IMR-90 (cell line): ENCODE measurements around the gene RBMS3. TPM values are rescaled to one million over a fixed set of nuclear protein-coding genes. Genes with fewer than 3 reads are reported as not detected.

Experiments
- ATAC-seq: fragments of 200-7000 bp; cut with Tn5 transposase; 2 replicates; pipeline ENCODE4 v1.9.1; 2020; ENCODE audit warnings: low read depth, mild to moderate bottlenecking, moderate library complexity
- BruUV-seq: library from RNA; stranded (reverse); fragments of 400-500 nt; replicated peaks from 2 replicates; lab custom pipeline; 2021; lab: Mats Ljungman, UMichigan
- CTCF ChIA-PET: fragments of 300-600 bp; formaldehyde crosslinking; extraction: SDS; loops from one replicate; lab custom pipeline; 2021; ENCODE audit warnings: antibody characterized with exemption; lab: Yijun Ruan, JAX
- POLR2A ChIA-PET: fragments of 300-600 bp; sonication (Branson Sonifier 250); formaldehyde crosslinking; loops from one replicate; lab custom pipeline; 2022; ENCODE audit warnings: antibody characterized with exemption; ENCODE audit not compliant: unreplicated experiment; lab: Charles Lee
- DNase-seq: peaks from one replicate; pipeline ENCODE4 v3.0.0; 2013
- H2AFZ ChIP-seq: replicated peaks from 2 replicates; pipeline ENCODE3; 2013; ENCODE audit warnings: low read length, mild to moderate bottlenecking; ENCODE audit not compliant: poor library complexity
- H2AK5ac ChIP-seq: 2 replicates; pipeline ENCODE4 v1.6.1; 2013; ENCODE audit warnings: low read depth, low read length, inconsistent platforms
- H2AK9ac ChIP-seq: replicated peaks from 2 replicates; pipeline ENCODE3; 2013; ENCODE audit warnings: mild to moderate bottlenecking, low read depth, low read length, moderate library complexity; ENCODE audit not compliant: poor library complexity
- H2BK120ac ChIP-seq: 2 replicates; pipeline ENCODE4 v1.6.1; 2013; ENCODE audit warnings: low read depth, low read length, inconsistent platforms
- H2BK15ac ChIP-seq: 3 replicates; pipeline ENCODE4 v1.6.1; 2013; ENCODE audit warnings: low read depth, low read length, inconsistent platforms
- H2BK20ac ChIP-seq: 2 replicates; pipeline ENCODE4 v1.6.1; 2013; ENCODE audit warnings: low read depth, mild to moderate bottlenecking, inconsistent platforms, low read length, moderate library complexity
- H2BK5ac ChIP-seq: 2 replicates; pipeline ENCODE4 v1.6.1; 2013; ENCODE audit warnings: mild to moderate bottlenecking, low read depth, low read length, inconsistent platforms; ENCODE audit not compliant: poor library complexity, severe bottlenecking
- H3K14ac ChIP-seq: replicated peaks from 2 replicates; pipeline ENCODE4 v1.6.1; 2013; ENCODE audit warnings: low read depth, low read length, inconsistent platforms
- H3K18ac ChIP-seq: 2 replicates; pipeline ENCODE4 v1.6.1; 2013; ENCODE audit warnings: low read depth, low read length, control low read depth
- H3K23ac ChIP-seq: 2 replicates; pipeline ENCODE4 v1.6.1; 2013; ENCODE audit warnings: low read depth, low read length, inconsistent platforms
- H3K27ac ChIP-seq: 2 replicates; pipeline ENCODE4 v1.5.1; 2013; ENCODE audit warnings: mild to moderate bottlenecking, control low read depth, low read length; ENCODE audit not compliant: insufficient read depth
- H3K27me3 ChIP-seq: 2 replicates; pipeline ENCODE4 v1.6.1; 2013; ENCODE audit warnings: low read length; ENCODE audit not compliant: control insufficient read depth, insufficient read depth
- H3K36me3 ChIP-seq: 2 replicates; pipeline ENCODE4 v1.6.1; 2013; ENCODE audit warnings: low read length, mixed read lengths; ENCODE audit not compliant: control insufficient read depth, insufficient read depth
- H3K4ac ChIP-seq: 2 replicates; pipeline ENCODE4 v1.6.1; 2013; ENCODE audit warnings: low read depth, low read length, inconsistent platforms
- H3K4me1 ChIP-seq: 2 replicates; pipeline ENCODE4 v1.6.1; 2013; ENCODE audit warnings: low read length, mixed read lengths; ENCODE audit not compliant: control insufficient read depth, insufficient read depth
- H3K4me2 ChIP-seq: 2 replicates; pipeline ENCODE4 v1.6.1; 2013; ENCODE audit warnings: low read depth, mild to moderate bottlenecking, control low read depth, low read length, moderate library complexity
- H3K4me3 ChIP-seq: 2 replicates; pipeline ENCODE4 v1.5.1; 2013; ENCODE audit warnings: low read depth, mild to moderate bottlenecking, control low read depth, low read length, moderate library complexity; ENCODE audit not compliant: insufficient read depth
- H3K56ac ChIP-seq: 2 replicates; pipeline ENCODE4 v1.6.1; 2013; ENCODE audit warnings: low read length, inconsistent platforms; ENCODE audit not compliant: insufficient read depth; ENCODE audit errors: extremely low read depth
- H3K79me1 ChIP-seq, 2 experiments: 2 replicates each; pipeline ENCODE4 v1.6.1; 2013; ENCODE audit warnings: low read length in 2 of 2, inconsistent platforms in 1 of 2, low read depth in 1 of 2
- H3K9ac ChIP-seq: 2 replicates; pipeline ENCODE4 v1.6.1; 2013; ENCODE audit warnings: low read depth, low read length, control low read depth
- H3K9me1 ChIP-seq: 2 replicates; pipeline ENCODE4 v1.6.1; 2013; ENCODE audit warnings: low read length, inconsistent platforms; ENCODE audit not compliant: insufficient read depth
- H3K9me3 ChIP-seq: 2 replicates; pipeline ENCODE4 v1.6.1; 2013; ENCODE audit warnings: low read length; ENCODE audit not compliant: control insufficient read depth, insufficient read depth
- H4K20me1 ChIP-seq: 2 replicates; pipeline ENCODE4 v1.6.1; 2013; ENCODE audit warnings: low read length, inconsistent platforms; ENCODE audit not compliant: insufficient read depth
- H4K5ac ChIP-seq: 2 replicates; pipeline ENCODE4 v1.6.1; 2013; ENCODE audit warnings: mild to moderate bottlenecking, low read depth, low read length, control low read depth
- H4K8ac ChIP-seq, 2 experiments: 2 replicates each; pipeline ENCODE4 v1.6.1; 2013; ENCODE audit warnings: low read depth in 2 of 2, low read length in 2 of 2, control low read depth in 1 of 2, inconsistent platforms in 1 of 2
- H4K91ac ChIP-seq: 2 replicates; pipeline ENCODE4 v1.6.1; 2013; ENCODE audit warnings: low read depth, low read length, inconsistent platforms; ENCODE audit not compliant: insufficient read depth
- BHLHE40 ChIP-seq: fragments of 150-350 bp; IDR thresholded peaks from 2 replicates; pipeline ENCODE4 v1.6.1; 2016; ENCODE audit warnings: mild to moderate bottlenecking, low read depth, low read length
- CEBPB ChIP-seq: IDR thresholded peaks from 2 replicates; pipeline ENCODE4 v1.6.1; 2012; ENCODE audit warnings: low read depth, low read length, improper control_type of control experiment
- CHD1 ChIP-seq: IDR thresholded peaks from 2 replicates; pipeline ENCODE4 v1.6.1; 2012; ENCODE audit warnings: low read depth, low read length, improper control_type of control experiment
- FOS ChIP-seq: fragments of 150-350 bp; IDR thresholded peaks from 2 replicates; pipeline ENCODE4 v1.6.1; 2016; ENCODE audit warnings: low read depth, low read length
- MAFK ChIP-seq: IDR thresholded peaks from 2 replicates; pipeline ENCODE4 v1.6.1; 2012; ENCODE audit warnings: low read depth, low read length, improper control_type of control experiment
- MAZ ChIP-seq: IDR thresholded peaks from 2 replicates; pipeline ENCODE4 v1.6.1; 2012; ENCODE audit warnings: low read depth, mild to moderate bottlenecking, low read length, improper control_type of control experiment, moderate library complexity, borderline replicate concordance
- NFE2L2 ChIP-seq: fragments of 150-350 bp; IDR thresholded peaks from 2 replicates; pipeline ENCODE4 v1.6.1; 2016; ENCODE audit warnings: low read depth, mild to moderate bottlenecking, low read length
- POLR2A ChIP-seq: IDR thresholded peaks from 2 replicates; pipeline ENCODE4 v1.6.1; 2012; ENCODE audit warnings: mild to moderate bottlenecking, low read depth, low read length
- RAD21 ChIP-seq: IDR thresholded peaks from 2 replicates; pipeline ENCODE4 v1.6.1; 2012; ENCODE audit warnings: low read length, improper control_type of control experiment
- RCOR1 ChIP-seq: IDR thresholded peaks from 2 replicates; pipeline ENCODE4 v1.6.1; 2012; ENCODE audit warnings: mild to moderate bottlenecking, low read length, improper control_type of control experiment; ENCODE audit not compliant: insufficient replicate concordance
- RFX5 ChIP-seq: IDR thresholded peaks from 2 replicates; pipeline ENCODE4 v1.8.0; 2012; ENCODE audit warnings: low read depth, mild to moderate bottlenecking, low read length, moderate library complexity
- SMC3 ChIP-seq: fragments of 150-350 bp; IDR thresholded peaks from 2 replicates; pipeline ENCODE4 v1.6.1; 2016; ENCODE audit warnings: low read depth, mild to moderate bottlenecking, antibody characterized with exemption, low read length, moderate library complexity
- WGBS, 2 experiments: methylation state at CpG; one replicate each; pipeline versions ENCODE4 v1.1.5 to v1.1.7; 2013; ENCODE audit warnings: missing lambda C conversion rate in 2 of 2; ENCODE audit not compliant: insufficient read length in 1 of 2; ENCODE audit errors: extremely low coverage in 2 of 2; 5-methylcytosine and 5-hydroxymethylcytosine counted together
- dilution Hi-C: fragments of 300-500 bp; cut with HindIII; formaldehyde crosslinking; loops from one replicate; pipeline ENCODE4 v1.14.3; 2018; ENCODE audit warnings: low sequenced_read_pairs; ENCODE audit not compliant: unreplicated experiment
- in situ Hi-C: fragments of 300-500 bp; cut with MboI; formaldehyde crosslinking; loops from 3 replicates; pipeline ENCODE4 v1.14.3; 2019; ENCODE audit warnings: low sequenced_read_pairs, inconsistent platforms, mixed read lengths
- intact Hi-C: fragments of 100-400 bp; cut with micrococcal nuclease; formaldehyde crosslinking; loops from 2 replicates; pipeline ENCODE4 v1.10.0; 2022
- polyA plus RNA-seq, 3 experiments: library from polyadenylated mRNA; depleted of rRNA; stranded (reverse); fragments of >200 nt; gene quantifications; 2 replicates each; pipeline ENCODE4 v1.2.3, GENCODE V29; 2012; ENCODE audit warnings: low replicate concordance in 1 of 3
- total RNA-seq: library from RNA; depleted of rRNA; stranded (reverse); fragments of >200 nt; gene quantifications from 2 replicates; pipeline ENCODE4 v1.2.3, GENCODE V29; 2012
- TF ChIP-seq, protein P1 (sequence below): fragments of 150-350 bp; IDR thresholded peaks from 2 replicates; pipeline ENCODE4 v1.6.1; 2017; ENCODE audit warnings: mild to moderate bottlenecking, antibody characterized with exemption, low read length, low read depth
- TF ChIP-seq, protein P2 (sequence below): fragments of 150-350 bp; IDR thresholded peaks from 2 replicates; pipeline ENCODE4 v1.6.1; 2016; ENCODE audit warnings: low read depth, mild to moderate bottlenecking, low read length, moderate library complexity, borderline replicate concordance
- TF ChIP-seq, protein P3 (sequence below): conservative IDR thresholded peaks from 2 replicates; pipeline ENCODE4 v1.5.1; 2012; ENCODE audit warnings: mild to moderate bottlenecking, low read depth, low read length, improper control_type of control experiment

The RBMS3 gene
- total and polyA plus RNA-seq, 2 of the 4 experiments (the other 2 are of a cell fraction): 15.2 to 127 TPM

GRCh38 chr3:29850641-29851040 lies 569.8 kb downstream of the RBMS3 start:
- dilution Hi-C loops: no loop called here

More at GRCh38 chr3:29850641-29851040, 569.8 kb downstream of the RBMS3 start:
- H2BK15ac ChIP-seq: no peak overlapping the region
- WGBS, 2 experiments: 0% methylated on average over 1 of the region's 2 CpGs; no CpG with 5 or more reads in 1 of the 2 experiments
- no peak overlapping the region for H3K23ac ChIP-seq
- intact Hi-C loops: no loop called here
- no peak overlapping the region for H3K18ac ChIP-seq
- no peaks in the 10 kb centered on the region for H3K9me3 ChIP-seq
- no peak overlapping the region for H2BK20ac ChIP-seq
- no peak overlapping the region for H2BK120ac ChIP-seq
- TF ChIP-seq FOS (no peak), NFE2L2 (no peak), CHD1 (no peak), RAD21 (no peak), SMC3 (no peak), CEBPB (no peak), POLR2A (no peak), RCOR1 (no peak), MAZ (no peak), RFX5 (no peak), MAFK (no peak), BHLHE40 (no peak)
- TF ChIP-seq, protein P1, sequence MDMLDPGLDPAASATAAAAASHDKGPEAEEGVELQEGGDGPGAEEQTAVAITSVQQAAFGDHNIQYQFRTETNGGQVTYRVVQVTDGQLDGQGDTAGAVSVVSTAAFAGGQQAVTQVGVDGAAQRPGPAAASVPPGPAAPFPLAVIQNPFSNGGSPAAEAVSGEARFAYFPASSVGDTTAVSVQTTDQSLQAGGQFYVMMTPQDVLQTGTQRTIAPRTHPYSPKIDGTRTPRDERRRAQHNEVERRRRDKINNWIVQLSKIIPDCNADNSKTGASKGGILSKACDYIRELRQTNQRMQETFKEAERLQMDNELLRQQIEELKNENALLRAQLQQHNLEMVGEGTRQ: no peak
- TF ChIP-seq, protein P2, sequence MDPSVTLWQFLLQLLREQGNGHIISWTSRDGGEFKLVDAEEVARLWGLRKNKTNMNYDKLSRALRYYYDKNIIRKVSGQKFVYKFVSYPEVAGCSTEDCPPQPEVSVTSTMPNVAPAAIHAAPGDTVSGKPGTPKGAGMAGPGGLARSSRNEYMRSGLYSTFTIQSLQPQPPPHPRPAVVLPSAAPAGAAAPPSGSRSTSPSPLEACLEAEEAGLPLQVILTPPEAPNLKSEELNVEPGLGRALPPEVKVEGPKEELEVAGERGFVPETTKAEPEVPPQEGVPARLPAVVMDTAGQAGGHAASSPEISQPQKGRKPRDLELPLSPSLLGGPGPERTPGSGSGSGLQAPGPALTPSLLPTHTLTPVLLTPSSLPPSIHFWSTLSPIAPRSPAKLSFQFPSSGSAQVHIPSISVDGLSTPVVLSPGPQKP: no peak
- TF ChIP-seq, protein P3, sequence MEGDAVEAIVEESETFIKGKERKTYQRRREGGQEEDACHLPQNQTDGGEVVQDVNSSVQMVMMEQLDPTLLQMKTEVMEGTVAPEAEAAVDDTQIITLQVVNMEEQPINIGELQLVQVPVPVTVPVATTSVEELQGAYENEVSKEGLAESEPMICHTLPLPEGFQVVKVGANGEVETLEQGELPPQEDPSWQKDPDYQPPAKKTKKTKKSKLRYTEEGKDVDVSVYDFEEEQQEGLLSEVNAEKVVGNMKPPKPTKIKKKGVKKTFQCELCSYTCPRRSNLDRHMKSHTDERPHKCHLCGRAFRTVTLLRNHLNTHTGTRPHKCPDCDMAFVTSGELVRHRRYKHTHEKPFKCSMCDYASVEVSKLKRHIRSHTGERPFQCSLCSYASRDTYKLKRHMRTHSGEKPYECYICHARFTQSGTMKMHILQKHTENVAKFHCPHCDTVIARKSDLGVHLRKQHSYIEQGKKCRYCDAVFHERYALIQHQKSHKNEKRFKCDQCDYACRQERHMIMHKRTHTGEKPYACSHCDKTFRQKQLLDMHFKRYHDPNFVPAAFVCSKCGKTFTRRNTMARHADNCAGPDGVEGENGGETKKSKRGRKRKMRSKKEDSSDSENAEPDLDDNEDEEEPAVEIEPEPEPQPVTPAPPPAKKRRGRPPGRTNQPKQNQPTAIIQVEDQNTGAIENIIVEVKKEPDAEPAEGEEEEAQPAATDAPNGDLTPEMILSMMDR: no peak
- POLR2A ChIA-PET: no interaction called here
- no peak overlapping the region for H3K9ac ChIP-seq
- DNase-seq (no peak), ATAC-seq (no peak)
- in situ Hi-C loops: no loop called here
- H3K14ac ChIP-seq: no peak overlapping the region
- no peak overlapping the region for H3K56ac ChIP-seq
- no peak overlapping the region for H2AFZ ChIP-seq
- no TSS peak for BruUV-seq
- no peaks in the 10 kb centered on the region for H3K9me1 ChIP-seq
- no peak overlapping the region for H3K4me3 ChIP-seq
- H4K20me1 ChIP-seq: no peaks in the 10 kb centered on the region
- H4K8ac ChIP-seq: no peak overlapping the region; a peak in 1 of 4 replicates
- CTCF ChIA-PET: interaction anchor here (0.5 kb wide), 1 partner anchor 26 kb away, joined by 6 read pairs; no protein-coding TSS in a partner anchor
- H3K4me1 ChIP-seq: no peaks in the 10 kb centered on the region
- no peaks in the 10 kb centered on the region for H3K79me1 ChIP-seq
- H3K27ac ChIP-seq: no peak overlapping the region
- no peak overlapping the region for H2BK5ac ChIP-seq
- no peak overlapping the region for H2AK9ac ChIP-seq
- no peak overlapping the region for H2AK5ac ChIP-seq
- H4K5ac ChIP-seq: no peak overlapping the region
- H4K91ac ChIP-seq: no peak overlapping the region
- H3K36me3 ChIP-seq: no peaks in the 10 kb centered on the region
- no peak overlapping the region for H3K4me2 ChIP-seq
- H3K27me3 ChIP-seq: no peaks in the 10 kb centered on the region
- H3K4ac ChIP-seq: no peak overlapping the region
